Stimulated activated CD8-positive, alpha-beta memory T cell treated with anti-CD3 and anti-CD28 coated beads, Interleukin-15, amount 100 ng/mL, for 1 hour (primary cell): ENCODE results near the gene RAB3C.

Experiments
- DNase-seq: peaks from one replicate; pipeline ENCODE4 v3.0.0-alpha.2; 2020; ENCODE audit warnings: low read depth

The RAB3C gene

DNA sequence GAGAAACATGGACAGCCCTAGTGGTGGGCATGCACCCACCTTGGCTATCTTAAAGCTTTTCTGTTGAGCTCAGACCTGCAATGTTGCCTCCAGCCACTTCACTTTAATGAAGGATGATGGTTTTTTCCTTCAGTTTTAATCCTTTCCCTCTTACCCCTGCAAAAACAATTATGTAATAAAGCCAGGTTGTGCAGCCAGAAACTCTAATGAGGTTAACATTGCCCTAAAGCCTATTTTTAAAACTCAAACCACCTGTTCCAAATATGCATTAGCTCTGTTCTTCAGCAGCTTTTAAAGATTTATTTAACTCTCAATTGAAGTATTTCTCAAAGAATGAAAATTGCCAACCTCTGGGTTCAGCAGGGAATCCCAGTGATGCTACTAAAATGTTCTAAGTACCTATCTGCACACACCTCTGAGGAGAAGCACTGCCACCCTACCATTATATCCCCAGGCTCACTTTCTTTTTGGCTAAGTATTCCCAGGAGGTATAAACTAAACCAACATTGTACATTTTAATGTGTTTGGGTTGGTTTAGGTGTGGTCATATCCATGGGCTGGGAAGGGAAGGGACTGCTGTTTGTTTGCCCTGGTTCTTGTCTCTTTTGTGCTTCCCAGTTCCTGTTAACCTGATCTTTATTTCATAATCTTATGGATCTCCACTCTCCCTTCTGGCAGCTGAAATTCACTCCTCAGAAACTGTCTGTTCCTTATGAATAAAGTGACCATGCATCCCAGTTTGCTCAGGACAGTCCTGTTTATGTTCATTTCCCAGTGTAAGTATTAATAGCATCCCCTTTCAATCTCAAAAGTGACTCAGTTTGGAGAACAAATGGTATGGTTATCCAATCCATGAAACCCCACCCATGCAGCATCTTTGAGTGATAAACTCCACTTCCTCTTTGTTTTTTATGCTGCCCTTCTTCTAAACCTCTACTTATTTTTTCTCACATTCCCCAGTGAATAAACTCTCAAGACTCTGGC is 251.7 kb downstream of the RAB3C start:
- no peak for DNase-seq

DNA sequence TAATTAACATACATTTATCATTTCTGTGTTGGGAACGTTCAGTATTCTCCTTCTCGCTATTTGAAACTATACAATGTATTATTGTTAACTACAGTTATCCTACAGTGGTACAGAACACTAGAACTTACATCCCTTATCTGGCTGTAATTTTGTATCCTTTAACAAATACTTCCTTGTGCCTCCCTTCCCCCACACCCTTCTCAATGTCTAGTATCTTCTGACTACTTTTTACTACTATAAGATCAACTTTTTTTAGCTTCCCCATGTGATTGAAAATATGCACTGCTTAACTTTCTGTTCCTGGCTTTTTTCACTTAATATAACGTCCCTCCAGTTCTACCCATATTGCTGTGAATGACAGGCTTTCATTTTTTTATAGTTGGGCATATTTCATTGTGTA is 253.5 kb downstream of the RAB3C start:
- no peak for DNase-seq

DNA sequence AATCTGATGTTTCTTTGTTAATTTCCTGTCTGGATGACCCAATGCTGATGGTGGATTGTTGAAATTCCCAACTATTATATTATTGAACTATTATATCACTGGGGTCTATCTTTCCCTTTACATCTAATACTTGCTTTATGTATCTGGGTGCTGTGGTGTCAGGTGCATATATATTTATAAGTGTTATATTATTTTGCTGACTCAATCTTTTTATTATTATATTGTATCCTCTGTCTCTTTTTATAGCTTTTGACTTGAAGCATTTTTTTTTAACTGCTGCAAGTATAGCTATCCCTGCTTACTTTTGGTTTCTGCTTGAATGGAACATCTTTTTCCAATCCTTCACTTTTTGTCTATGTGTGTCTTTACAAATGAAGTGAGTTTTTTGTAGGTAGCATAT is 255.9 kb downstream of the RAB3C start:
- no peak for DNase-seq

DNA sequence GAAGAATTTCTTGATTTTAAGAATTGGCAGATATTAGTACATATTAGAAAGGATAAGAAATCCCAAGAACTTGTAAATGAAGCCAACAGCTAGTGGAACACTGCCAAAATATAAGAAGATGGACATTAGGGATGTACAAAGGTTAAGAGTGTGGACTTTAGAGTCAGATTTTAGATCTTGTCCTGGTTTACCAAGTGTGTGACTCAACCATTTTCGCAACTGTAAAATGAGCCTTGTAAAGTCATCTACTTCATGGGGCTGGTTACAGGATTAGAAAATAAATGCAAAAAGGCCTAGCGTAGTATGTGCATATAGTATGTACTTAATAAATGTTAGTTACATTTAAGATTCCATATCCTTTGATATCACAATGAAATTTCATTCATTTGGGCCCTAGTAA is 260.0 kb downstream of the RAB3C start:
- no peak for DNase-seq

DNA sequence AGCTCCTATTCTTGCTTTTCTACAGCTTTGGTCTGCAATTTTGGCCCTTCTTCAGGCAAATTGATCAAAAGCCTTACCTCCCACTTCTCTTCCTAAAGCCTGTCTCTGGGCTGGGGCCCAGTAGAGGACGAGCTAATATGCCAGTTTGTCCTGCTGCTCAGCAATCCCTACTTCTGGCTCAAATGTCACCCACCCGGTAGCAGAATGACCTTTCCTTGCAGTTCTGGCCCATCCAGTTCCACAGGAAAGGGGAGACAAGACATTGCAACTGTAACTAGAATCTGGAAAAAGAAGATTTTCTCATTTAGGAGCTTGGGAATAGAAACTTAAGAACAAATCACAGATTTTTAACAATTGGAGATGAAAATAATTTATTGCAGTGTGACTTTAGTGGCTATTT is 261.5 kb downstream of the RAB3C start:
- no peak for DNase-seq

DNA sequence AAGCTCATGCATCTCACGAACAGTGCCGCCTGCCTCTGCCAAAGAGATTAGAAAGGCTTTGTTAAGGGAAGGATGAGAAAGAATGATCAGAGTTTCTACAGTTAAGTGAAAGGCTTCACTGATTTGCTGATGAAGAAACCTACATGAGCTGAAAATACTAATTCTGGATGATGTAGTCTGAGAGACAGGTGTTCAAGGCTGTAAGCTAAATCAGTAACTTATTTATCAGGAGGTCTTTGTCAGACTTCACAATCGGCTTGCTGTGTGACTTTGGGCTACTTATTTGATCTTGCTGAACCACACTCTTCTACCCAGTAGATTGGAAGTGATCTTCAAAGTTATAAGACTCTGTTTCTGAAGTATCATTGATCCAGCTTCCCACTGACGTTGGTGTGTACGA is 264.2 kb downstream of the RAB3C start:
- DNase-seq = no peak

DNA sequence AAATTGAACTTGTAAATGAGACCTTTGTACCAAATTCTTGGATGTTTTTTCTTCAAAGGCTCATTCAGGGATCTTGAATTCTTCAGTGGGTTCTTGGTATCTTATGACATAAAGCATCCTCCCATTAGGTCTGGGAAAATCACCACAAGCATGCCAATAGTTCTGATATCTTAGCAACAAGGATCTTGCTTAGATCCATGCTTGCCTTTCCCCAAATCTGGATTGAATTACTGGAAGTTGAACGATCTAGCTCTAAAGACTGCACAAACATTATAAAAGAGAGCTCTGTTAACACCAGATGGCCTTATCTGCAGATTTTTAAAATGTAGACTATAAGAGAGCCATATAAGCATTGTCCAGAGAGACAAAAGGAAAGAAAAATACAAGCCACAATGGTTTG is 266.3 kb downstream of the RAB3C start:
- DNase-seq = no peak

DNA sequence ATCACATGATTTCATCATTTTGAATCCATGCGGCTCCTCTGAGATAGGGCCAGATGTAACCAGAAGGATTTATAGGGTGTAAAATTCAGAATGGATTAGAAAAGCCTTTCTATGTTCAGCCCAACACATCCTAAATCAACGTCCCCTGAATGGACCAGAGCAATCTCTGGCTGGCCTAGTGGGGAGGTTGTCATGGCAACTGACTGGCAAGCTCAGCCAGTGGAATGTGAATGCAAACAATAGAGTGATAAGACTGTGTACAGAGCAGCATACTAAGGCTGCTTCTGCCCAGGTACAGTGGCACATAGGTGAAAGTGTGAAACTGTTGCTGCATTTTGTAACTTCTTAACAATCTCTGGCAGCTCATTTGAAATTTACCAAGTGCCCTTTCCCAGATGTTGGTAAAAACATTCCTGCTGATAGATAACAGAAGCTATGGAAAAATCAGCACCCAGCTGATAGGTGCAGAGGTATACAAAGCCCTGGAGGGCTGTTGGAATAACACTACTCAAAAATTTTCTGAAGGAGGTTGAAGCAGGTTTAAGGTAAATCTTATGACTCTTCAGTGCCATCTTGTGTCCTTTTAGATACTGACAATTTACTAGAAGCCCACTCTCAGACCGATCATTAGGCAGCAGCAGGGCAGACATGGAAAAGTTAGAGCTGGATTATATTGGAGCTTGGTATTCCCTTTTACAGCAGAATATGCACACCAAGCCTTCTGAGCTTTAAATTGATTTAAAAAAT is 267.2 kb downstream of the RAB3C start:
- no peak for DNase-seq

DNA sequence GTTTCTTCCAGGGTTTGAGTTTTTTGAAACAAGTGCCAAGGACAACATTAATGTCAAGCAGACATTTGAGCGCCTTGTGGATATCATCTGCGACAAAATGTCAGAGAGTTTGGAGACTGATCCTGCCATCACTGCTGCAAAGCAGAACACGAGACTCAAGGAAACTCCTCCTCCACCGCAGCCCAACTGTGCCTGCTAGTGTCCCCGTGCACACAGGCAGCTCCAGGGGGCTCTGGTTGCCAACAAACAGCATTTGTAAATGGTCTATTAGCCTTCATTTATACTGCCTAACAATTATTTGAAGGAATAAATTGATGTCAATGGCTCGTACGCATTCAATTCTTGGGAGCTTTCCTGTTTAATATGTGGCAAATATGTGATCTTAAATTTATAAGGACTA is 268.3 kb downstream of the RAB3C start:
- no peak for DNase-seq

DNA sequence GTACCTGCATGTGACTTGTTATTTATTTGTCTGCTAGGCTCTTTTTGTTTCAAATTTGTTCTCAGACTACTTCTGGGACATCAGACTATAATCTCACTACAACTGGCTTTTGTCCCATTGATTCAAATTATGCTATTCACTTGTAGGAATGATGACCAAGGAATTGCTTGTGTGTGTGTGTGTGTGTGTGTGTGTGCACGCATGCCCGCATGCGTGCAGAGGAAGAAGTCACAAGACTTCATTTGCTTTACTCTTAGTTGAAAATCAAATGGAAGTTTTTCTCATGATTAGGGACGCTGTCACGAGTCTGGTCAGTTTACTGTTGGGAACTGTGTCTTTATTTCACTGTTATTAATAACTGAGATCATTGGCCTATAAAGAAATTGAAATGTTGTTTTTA is 268.7 kb downstream of the RAB3C start:
- DNase-seq = no peak

DNA sequence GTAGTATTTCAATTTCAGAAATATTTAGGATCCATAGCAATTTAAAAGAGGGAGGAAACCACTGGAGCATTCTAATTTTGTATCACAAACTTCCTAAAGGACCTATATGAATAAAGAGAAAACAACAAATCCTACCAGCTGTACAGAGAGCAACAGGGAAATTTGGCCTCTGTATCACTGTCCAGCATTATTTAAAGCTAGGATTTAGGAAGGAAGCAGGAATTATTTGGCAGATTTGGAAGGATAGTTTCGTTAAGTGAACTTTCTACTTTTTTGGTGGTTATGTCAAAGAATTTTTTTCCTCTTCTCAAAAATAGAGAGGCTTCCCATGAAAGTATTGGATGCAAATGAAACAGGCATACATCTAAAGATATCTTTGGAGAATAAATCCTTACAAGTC is 269.7 kb downstream of the RAB3C start:
- no peak for DNase-seq

DNA sequence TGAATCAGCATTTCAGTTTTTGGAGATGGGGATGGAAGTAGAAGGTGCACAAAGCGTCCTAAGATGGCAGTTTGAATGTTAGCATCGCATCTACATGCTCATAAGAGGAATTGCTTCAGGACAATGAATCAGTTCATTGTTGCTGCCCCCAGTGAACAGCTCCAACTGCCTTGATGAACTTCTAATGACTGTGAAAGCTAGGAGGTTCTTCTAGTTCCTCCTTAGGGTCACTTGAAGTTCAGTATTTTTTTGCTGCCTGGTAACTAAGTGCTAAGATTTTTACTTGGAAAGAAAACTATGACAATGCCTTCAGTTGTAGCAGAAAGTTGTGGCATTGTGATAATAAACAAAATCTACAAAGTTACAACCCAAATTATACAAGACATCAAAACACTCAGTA is 271.6 kb downstream of the RAB3C start:
- DNase-seq = no peak

DNA sequence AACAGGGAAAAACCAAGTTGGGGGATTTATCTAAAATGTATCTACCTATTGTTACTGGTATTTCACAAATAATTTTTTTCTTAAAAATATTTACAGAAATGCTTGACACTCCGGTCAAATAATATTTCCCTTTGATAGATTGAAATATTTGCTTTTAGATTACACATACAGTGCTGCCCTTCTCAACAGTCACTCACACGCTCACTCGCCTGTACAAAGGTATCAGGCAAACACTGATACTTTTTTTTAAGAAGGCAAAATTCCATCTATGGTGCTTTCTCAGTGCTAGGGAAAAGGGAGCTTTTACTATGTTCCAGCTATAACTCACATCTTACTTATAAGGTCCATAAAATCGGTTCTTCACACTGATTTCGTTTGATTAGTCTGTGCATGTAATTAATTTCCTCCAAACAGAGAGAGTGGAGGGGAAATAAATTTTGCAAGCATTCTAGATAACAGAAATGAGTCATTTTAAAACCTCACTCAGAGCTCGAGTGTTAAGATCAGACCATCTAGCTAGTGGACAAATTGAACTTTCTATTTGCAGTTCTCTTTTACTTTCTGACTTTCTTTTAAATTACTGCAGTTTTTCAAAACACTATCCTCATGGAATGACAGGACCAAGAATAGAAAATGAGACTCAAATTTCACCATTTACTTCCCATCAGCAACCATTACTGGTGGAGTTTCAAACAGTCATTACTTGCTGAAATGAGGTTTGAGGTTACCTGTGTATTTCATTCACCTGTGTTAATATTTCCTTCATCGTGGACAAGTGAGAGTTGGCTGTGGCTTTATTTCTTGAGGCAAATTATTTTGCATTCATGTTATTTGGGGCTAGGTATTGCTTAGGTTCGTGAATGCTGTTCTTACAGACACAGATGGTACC is 273.2 kb downstream of the RAB3C start:
- no peak for DNase-seq

DNA sequence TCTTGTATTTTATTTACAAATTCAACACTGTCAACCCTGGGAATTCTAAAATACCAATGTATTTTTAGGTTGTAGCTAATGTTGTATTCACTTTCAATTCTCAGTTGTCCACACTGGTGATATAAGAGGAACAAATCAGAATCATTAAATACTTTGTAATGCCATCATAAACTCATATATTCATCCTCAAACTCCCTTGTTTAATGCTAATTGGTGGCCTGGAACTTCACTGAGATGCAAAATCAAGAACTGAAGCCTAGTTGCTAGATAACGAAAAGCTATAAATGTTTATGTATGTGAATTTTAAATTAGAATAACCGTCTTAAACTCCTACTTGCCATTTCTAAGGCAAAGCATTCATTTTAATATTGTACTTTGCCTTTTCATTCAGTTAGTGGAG is 274.7 kb downstream of the RAB3C start:
- no peak for DNase-seq

DNA sequence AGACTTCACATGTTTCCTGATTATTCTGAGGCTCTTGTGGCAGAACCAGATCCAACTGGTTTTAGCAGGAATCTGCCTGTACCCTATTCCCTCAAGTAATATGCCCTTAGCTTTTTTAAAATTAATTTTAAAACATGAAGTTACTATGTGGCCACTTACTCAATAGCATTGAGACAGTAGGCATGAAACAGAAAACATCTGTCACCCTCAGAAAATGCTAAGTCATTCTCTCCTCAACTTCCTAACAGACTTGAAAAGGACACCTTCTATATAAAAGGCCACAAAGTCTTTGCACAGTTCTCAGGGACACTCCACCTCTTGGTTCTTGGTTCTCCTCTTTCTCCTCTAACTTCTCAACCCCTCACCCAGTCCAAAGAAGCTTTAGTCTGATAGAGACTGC is 277.8 kb downstream of the RAB3C start:
- DNase-seq = no peak

DNA sequence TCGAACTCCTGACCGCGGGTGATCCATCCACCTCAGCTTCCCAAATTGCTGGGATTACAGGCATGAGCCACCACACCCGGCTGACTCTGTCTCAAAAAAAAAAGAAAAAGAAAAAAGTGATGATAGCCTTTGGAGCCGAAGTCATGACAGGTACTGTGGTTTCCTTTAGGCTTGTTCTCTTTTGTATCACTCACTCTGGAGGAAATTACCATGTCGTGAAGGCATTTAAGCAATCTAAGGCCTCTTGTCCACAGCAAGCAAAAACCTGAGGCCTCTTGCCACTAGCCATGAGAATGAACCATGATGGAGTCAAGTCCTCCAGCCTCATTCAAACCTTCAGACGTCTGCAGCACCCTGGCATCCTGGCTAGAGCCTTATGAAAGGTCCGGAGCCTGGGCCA is 286.1 kb downstream of the RAB3C start:
- DNase-seq = no peak

DNA sequence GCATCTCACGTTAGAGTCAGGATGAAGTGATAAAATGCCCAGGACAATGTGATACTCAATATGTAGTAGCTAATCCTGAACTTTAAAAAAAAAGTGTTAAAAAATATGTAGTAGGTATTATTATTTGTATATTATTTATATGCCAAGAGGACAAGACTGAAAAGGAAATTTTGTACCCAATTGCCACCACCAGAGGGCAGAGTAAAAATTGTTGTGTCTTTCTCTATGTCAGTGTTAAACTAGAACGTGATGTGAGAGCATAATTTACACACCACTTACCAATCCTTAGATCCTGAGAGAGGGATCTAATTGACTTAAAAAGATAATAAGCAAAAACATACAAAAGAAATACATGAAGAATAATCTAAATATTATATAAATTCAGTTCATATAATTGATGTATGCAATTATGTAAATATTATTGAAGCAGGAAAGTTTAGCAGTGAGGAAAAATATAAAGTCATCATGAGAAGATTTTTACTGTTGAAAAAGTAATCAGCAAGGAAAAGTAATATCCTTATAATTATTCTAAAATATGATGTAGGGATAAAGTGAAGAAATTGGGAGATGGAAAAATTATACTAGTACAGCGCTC is 288.9 kb downstream of the RAB3C start:
- no peak for DNase-seq

DNA sequence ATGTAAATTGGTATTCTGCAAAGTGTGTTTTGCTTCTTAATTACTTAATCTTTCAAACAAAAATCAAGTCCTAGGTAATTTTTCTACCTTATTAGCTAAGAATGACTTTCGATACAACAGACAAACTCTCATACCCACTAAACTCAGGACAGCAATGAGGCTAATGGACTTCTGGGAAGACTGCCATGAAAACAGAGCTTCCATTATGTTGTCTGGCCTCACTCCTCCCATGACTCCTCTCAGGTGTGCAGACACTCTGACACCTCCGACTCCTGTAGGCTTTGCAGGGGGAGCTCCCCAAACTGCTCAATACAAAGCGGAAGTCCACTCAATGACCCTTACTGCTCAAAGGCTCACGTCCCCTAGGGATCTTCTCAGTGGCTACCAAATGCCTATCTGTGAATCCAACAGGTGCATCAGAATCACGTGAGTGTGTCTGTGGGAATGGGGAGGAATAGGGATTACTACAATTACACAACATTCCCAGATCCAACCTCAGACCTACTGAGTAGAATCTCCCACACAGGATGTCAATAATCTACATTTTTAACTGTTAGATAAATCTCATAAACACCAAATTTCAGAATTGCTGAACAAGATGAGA is 289.9 kb downstream of the RAB3C start:
- DNase-seq = no peak

DNA sequence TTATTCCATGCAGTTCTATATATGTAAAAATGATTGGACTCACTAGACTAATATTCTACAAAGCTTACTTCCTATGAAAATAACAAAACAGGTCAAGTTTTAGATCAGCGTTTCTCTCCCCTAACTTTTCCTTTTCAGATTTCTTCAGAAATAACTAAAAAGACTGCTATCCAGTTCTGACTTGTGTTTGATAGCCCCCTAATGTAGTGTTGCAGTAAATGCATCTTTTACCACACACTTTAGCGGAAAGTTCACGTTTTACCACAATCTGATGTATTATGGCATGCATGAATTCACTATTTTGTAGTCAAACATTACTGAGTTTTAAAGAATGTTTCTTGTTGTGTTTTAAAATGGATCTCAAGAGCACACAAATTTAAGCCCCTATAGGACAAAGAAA is 292.7 kb downstream of the RAB3C start:
- no peak for DNase-seq

DNA sequence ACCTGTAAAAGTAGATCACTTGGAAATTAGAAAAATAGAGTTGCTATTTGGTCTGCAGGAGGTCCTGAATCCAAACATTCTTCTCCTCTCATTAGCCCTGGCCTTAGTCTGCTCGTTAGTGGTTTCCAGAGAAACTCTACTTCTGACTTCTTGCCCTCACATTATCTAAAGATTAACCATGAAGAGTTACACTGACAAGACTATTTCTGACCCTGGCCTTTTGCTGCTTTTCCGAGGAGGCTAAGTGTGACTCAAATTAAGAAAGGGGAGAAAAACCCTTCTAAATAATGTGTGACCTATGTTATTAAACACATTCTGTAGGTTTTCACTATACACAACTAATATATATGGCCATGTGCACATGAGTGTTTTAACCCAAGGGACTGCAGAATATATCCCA is 302.4 kb downstream of the RAB3C start:
- no peak for DNase-seq
